Cerebellar nuclear complex (tissue), 1 donor: ENCODE measurements around the gene ACO1.
A peak's percentile ranks its signal among the peaks of the same experiment; 100 is the strongest.

ENCODE experiments used
- DNase-seq, 2 experiments: peaks; one replicate each; lab custom pipeline; 2025; lab: John Stamatoyannopoulos, UW

Gene ACO1

DNA sequence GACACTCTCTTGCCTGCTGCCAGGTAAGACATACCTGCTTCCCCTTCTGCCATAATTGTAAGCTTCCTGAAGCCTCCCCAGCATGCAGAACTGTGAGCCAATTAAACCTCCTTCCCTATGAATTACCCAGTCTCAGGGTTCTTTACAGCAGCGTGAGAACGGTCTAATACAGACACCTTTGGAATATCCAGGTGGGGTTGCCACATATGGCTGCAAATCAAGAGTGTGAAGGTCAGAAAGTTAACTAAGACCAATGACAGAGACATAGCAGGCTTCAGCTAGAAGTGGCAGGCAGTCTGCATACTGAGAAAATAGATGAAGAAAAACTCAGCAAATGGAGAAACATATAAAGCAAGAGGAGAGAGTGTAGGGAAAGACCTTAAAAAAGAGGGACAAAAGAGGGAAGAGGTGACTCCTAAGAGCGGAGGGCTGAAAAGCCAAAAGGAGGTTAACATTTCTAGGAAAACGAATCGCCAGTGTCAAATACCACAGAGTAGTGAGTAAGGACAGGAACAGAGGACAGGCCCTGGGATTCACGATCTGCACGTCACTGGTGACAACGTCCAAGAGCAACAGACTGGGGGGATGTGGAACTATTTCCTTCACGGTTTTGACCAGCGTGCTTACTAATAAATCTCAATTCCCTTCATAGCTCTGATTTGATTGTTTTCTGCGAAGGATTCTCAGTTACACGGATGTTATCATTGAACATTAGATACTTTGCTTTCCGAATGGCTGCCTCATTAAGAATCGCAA is 1.7 kb upstream of the ACO1 start:
- no peak for DNase-seq

DNA sequence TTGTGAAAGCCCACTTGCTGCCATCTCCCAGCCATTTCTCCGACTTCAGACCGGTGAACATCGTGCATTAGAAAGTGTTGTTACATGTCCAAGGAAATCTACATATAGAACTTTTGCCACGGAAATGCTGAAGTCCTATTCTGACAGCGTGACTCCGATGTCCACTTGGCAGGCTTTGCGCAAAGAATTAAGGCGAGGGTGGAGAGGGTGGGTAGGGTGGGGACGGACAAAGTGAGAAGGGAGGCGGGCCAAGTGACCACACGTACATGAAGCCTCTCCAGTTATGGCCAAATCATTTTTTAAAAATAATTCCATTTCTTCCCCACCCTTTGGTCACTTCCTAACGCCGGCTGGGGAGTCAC is 460 bp upstream of the ACO1 start:
- DNase-seq, result no peak

DNA sequence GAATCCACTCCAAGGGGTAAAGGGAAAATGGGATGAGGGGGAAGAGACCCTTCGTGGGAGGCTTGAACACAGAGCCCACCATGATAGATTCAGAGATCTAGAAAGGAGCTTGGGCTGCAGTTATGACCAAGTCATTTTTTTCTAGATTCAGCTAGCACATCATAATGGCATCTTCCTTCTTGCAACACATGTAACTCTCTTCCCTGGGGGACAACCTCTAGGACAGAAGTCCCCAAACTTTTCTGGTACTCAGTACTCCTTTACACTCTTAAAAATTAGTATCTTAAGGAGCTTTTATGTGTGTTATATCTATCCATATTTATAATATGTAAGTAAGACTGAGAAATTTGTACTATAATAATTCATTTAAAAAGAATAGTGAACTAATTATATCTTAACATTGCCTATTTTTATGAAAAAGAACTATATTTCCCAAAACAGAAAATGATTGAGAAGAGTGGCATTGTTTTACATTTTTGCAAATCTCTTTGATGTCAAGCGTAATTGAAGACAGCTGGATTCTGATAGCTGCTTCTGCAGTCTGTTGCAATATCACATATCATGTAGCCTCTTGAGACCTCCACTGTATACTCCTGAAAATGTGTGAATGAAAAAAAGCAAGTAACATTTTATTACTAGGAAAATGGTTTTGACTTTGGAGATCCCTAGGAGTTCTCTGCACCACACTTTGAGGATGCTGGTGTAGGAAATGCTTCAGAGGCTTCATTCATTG is 875 bp downstream of the ACO1 start:
- no peak for DNase-seq

DNA sequence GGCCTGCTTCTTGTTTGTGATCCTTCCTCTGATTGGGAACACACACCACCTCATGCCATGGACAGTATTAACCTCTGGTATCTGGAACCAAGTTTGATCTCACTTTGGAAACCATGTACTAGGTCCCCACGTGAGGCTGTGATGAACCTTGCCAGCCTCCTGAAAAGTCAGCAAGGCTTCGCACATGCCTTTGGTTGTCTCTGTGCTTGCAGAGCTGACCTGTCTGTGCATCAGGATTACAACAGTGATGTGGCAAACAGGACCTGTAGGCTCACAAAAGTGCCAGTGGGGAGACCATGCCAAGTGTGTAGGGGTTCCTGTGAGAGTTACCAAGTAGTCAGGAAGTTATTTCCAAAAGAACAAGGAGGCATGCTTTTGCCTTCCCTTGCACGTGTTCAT is 1.4 kb downstream of the ACO1 start:
- DNase-seq, result no peak

DNA sequence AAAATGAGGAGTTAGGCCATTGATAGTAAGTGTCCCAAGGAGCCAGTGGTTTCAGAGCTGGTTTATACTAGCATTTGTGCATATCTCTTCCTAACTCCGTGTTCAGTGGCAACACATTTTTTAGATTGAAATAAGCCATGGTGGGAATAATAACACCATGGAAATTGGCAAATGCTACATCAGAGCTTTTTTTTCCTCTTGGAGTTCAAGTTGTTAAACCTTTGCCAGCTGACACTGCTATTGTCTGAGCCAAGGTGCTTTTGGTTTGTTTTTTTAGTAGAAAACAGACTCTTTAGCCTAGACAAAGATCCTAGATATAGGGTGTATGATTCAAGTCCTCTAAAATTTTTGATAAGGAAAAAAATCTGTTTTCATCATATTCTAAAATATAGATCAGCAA is 2.8 kb downstream of the ACO1 start:
- no peak for DNase-seq

DNA sequence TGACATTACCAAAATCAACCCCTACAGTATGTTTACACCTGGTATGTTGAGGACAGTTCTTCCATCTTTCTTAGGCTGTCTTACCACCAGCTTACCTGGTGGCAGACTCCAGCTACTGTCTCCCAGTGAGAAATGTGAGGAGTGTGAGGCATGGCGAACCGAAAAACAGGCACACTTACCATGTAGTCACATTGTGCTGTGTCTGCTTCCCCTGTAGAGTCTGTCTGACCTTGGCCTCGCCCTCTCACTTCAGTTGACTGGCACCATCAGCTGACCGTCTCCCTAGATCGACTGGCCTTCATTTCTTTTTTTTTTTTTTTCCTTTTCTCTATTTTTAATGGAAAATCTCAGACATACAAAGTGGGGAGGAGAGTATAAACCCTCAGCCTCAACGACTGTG is 4.9 kb downstream of the ACO1 start:
- no peak for DNase-seq

DNA sequence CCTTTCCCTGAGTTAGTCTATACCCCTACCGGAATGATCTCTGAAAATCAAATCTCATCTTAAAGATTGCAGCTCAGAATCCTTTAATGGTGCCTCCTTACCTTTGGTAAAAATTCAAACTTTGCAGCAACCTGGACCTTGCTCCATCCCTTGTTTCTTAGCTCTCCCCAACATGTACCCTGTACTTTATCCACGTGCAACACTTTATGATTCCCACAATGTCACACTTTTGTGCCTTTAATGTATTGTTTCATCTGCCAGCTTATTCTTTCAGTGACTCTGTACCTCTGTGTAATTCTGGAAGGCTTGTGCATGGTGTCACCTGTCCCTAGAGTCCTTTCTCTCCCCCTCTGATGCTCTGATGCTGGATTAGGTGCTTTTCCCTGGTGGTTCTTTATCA is 9.5 kb downstream of the ACO1 start:
- DNase-seq, result no peak

DNA sequence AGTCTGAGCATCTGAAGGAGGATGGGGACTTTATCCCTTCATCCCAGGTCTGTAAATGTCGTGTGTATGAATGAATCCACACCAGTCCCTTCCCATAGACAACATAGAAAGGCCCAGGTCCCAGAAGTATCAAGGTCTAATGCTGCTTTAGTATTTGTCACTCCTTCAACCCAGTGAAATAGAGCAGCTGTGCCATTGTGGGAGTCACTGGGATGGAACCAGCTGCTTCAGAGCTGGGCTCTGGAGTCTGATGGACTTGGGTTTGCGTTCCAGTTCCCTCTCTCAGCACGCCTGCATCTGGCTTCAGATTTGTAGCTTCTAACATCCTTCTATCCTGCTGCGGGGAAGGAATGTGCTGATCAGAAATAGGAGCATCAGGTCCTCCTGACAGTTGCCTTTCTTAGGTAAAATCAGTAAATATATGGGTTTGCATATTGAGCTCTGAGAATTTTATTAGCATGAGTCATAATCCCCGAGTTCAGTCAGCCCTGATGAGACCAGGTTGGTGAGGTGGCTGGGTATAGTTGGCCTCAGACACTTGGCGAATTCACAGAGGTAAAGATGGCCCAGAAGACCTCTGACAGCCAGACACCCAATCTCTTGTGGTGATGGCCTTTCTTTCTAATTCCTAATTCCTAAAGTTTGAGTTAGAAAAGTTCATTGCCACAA is 10.1 kb downstream of the ACO1 start:
- no peak for DNase-seq

DNA sequence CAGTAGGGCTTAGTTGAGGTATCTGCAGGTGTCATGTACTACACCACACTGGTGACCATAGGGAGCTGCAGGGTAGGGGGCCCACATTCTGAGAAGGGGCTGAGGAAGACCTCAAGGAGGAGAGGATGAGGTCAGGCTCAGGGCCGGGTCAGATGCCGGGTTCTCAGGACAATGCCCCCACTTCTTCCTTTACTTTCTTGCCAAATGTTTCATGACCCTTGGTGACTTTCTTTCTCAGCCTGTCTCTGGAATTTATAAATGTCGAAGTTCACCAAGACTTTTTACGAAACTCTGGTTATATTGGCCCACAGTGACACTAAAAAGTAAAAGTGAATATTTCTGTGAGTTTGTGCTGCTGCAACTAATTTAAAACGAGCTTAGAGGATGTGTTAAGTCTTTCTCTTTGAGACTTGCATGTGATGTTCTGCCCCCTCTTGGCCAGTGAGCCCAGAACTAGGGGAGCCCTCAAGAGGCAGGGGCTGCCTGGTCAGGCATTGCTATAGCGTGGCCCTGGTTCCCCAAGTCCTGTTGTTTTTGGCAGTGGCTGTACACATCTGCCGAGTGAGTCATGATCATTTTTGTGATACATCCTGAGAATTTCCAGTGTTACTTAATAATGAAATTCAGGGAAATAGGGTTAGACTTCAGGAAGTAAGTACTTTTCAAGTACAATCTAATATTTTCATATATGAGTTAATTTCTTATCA is 11.2 kb downstream of the ACO1 start:
- DNase-seq, result no peak

DNA sequence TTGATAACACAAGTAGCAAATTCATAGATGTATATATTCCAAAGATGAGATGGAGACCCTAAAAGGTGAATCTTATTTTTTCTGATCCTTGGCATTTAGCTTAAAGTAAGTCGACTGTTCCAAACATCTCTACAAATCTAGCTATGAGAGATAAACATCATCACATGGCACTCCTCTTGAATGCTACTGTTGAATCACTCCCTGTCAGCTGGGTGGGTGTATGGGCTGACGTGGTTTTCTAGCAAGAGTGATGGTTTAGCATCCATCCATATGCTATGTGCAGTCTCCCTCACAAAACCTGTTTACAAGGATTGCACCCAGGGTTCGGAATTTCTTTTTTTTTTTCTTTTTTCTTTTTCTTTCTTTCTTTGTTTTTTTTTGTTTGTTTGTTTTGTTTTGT is 13.8 kb downstream of the ACO1 start:
- no peak for DNase-seq

DNA sequence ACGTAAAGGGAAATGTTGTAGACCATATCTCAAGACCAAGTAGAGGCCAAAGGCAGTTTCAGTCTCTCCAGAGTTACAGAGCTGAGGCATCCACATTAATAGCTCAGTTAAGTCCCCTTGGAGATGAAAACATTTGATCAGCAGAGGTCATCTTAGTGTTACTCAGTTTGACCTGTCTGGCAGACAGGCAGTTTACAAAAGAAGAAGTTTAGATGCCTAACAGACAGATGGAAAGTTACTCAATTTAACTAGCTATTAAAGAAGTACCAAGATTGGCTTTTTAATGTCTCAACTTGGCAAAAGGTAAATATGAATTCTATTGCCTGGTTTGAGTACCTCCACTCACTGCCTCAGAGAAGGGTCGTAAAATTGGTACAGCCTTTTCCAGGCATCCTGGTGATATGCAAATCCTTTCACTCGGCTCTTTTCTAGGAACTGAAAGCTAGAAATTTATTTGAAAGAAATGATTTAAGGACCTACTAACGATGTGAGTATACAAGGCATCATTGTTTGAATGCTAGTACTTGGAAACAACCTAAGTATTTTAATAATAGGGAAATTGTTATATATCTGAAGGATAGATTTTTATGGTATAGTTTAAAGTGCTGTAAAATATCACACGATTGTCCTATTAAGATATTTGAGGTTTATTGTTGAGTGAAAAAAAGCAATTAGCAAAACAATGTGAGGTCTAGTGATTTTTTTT is 14.8 kb downstream of the ACO1 start:
- no peak for DNase-seq

DNA sequence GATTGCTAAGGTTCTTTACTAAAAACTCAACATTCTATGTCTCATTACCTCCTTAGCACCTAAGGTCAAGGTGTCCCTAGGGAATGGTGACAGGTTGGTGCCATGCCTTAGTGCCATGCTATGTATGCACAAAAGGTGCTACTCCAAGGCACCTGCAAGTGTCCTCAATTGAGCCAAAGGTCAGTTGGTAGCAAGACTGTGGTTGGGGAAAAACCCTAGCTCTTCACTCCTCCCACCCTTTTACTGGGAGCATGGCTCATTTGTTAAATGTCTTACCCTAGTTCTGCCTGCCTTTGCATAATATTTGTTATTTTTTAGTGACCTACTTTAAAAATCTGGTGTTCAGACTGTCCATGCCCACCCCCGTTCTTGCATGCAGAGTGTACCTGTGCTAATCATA is 17.0 kb downstream of the ACO1 start:
- DNase-seq, result no peak

DNA sequence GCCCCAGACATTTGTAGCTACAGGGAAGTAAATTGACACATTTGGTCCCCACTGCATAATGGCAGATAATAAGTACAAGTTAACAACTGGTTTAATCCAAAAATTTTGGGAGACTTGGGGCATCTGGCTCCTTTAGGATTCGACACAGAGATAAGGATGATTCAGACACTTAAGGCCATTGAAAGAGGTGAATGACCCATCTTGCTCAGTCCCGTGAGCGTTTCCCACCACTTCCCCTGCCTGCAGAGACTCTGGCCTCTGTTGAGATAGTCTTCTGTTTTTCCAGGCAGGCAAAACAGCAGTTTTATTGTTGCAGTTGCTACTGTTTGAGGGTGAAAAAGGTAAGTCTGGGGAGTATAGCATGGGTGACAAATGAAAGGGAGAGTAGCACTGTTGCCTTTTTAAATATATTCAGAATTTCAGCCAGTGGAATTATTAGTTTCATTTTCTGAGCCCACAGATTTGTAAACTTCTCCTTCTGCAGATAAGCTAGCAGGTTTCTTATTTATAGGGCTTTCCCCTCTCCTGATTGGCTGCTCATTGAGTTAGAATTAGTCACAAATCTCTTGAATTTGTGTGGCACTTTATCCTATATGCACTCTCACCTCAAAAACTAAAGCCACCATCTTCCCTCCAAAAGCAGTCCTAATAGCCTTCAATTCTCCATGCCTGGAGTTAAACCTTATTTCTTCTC is 19.3 kb downstream of the ACO1 start:
- DNase-seq, result no peak

DNA sequence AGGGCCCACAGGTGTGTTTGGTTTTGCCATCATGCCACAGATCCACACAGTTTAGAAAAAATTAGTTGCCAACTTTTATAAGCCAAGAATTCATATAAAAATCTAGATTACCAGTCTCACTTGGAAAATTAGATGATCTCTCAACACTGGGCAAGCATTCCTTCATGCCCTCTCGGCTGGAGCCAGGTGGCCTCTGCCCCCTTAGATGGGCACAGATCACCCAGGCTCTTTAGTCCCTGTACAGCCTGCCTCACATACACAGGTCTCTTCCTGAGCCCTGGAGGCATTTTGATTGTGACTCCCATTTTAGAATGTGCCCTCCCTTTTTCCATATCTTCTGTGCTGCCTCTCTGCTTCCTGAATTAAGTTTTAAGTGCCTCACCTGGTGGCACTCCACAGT is 20.0 kb downstream of the ACO1 start:
- DNase-seq, result no peak

DNA sequence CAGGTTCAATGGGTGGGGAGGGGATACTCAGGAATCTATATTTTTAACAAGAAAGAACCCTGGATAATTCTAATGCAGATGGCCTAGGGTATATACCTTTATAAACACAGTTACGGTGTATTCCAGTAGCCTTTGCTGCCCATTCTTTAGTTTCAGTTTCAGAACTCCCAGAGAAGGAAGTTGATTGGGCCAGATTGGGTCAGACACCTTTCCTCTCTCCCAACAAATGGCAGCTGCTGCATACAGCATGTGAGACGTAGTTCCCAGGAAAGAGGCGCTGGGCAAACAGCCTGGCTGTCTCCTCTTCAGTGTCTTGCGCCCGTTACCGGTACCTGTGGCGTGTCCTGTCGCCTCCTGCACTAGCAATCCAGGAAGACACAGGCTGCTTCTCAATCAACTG is 20.4 kb downstream of the ACO1 start:
- no peak for DNase-seq

DNA sequence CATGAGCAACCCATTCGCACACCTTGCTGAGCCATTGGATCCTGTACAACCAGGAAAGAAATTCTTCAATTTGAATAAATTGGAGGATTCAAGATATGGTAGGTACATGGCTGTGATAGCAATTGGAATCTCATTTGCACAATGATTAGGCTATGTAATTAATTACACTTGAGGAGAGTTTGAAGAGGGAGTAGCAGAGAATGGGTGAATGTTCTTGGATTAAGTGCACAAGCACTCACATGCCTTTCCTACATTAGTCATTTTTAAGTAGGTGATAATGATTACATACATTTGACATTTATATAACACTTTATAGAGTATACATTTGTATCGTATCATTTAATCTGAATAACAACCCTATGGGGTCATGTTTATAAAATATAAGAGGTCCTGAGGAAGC is 21.1 kb downstream of the ACO1 start:
- no peak for DNase-seq

DNA sequence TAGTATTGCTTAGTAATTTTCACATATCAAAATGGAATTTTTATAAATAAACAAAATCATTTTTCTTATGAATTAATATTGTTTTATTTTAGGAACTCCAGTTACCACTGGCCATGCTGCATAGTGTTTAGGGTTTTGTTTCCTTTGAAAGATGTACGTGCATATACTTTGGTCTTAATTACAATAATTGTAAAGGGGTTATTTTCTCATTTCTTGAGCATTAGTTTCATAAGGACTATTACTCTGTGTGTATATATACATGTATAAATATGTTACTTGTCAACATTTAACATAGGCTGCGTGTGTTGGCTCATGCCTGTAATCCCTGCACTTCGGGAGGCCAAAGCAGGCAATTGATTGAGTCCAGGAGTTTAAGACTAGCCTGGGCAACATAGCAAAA is 21.6 kb downstream of the ACO1 start:
- no peak for DNase-seq

DNA sequence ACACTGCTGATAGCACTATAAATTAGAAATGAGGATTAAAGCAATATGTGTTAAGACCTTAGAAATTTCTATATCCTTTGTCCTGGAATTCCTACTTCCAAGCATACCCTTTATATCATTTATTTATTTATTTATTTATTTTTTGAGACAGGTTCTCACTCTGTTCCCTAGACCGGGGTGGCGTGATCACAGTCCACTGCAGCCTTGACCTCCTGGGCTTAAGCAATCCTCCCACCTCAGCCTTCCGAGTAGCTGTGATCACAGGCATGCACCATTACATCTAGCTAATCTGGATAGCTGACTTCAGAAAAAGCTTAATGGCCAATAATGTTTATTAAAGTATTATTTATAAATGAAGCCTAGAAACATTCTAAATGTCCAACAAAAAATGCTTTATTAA is 27.3 kb downstream of the ACO1 start:
- DNase-seq, result no peak

DNA sequence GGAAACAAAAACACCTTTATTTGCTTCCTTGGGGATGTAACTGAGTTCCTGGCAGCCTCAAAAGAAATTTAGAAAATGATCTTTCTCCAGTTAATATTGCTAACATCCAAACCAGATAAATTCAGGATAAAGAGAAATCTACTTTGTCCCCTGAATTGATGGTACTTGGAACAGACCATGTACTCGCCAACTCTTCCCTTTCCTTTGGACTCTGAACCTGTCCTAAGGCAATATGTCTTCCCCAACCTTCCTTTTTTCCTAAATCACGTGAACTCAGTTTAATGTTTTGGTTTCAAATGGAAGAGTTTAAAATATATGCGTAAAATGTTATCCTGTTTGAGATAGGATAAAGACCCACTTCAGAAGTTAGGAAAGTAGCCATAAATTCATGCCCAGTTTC is 28.0 kb downstream of the ACO1 start:
- no peak for DNase-seq

DNA sequence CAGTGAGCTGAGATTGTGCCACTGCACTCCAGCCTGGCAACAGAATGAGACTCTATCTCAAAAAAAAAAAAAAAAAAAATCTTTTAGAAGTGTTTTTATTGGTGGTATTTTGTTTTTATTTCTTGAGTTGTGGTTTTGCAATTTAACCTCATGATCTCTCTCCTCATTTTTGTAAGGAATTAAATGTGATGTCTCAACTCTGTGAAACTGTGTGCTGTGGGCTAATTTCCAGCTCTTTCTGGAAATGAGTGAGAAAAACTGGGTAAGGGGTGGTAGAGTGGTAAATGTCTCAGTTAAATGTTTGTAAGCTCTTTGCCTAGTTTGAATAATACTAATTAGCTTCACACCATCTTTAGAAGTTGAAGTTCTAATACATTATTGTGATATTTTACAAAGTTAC is 29.0 kb downstream of the ACO1 start:
- no peak for DNase-seq

DNA sequence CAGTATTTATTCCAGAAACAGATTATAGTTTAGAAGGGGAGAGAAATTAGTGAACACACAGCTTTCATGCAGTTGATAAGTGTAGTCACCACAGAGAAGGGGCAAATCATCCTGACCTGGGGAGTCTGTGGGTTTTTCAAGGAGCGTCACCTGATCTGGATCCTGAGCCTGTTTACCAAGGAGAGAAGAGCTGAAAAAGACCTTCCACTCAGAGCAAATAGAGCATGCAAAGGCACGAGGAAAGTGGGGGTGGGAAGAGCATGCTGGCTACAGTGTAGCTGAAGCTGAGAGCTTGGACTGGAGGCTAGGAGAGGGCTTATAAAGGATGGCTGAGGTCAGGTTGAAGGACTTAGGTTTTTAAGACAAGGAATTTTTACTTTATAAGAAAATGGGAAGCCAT is 30.4 kb downstream of the ACO1 start:
- no peak for DNase-seq

DNA sequence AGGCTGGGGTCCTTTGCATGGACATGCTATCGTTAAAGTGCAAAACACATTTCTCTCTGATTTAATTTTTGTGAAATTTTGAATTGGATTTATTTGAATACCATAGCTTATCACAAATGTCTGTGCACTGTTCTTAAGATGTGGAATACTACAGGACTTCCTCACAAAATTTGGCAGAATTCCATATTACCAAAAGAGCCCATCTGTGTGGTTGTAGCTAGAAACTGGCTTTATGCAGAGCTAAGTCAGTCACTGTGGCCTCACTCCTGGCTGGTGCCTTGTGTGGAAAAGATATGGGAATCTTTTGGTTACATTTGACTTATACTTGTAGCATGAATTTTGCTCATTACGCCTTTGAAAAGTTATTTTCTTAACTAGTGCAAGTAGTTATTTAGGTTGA is 35.5 kb downstream of the ACO1 start:
- peak in 1 of 2 experiments; percentile 40 for DNase-seq
